ENCODE data around the gene CD99. TPM values are rescaled to one million over a fixed set of nuclear protein-coding genes. Genes with fewer than 3 reads are reported as not detected.
"Not testable (repeated sequence)": the region's sequence is repeated elsewhere in the genome, so short reads cannot be mapped to it uniquely, and the experiment has no call there.

The CD99 gene
- total and polyA plus RNA-seq, 4 donors: 49.9 to 165 (median 102) TPM

GRCh38 chrX:2673611-2674010 lies 17.5 kb upstream of the CD99 start:
- TF ChIP-seq YY1 (IDR thresholded peaks at IDR 0.05) (no peak), ZBTB33 (IDR thresholded peaks at IDR 0.05) (no peak), HNF4G (IDR thresholded peaks at IDR 0.05) (no peak), FOXA2 (IDR thresholded peaks at IDR 0.05) (no peak), JUND (IDR thresholded peaks at IDR 0.05) (no peak), RAD21 (IDR thresholded peaks at IDR 0.05) (no peak), SP1 (IDR thresholded peaks at IDR 0.05) (no peak), ATF3 (IDR thresholded peaks at IDR 0.05) (no peak), CTCF (IDR thresholded peaks at IDR 0.05; ENCODE audit: low read depth, low read length, missing input control) (no peak), REST (IDR thresholded peaks at IDR 0.05) (no peak), TAF1 (conservative IDR thresholded peaks at IDR 0.05) (no peak), MAX (IDR thresholded peaks at IDR 0.05) (no peak), EGR1 (IDR thresholded peaks at IDR 0.05; ENCODE audit: low read depth in 2 of 2) (no peak), FOXA1 (IDR thresholded peaks at IDR 0.05) (no peak), RXRA (IDR thresholded peaks at IDR 0.05) (no peak), HNF4A (conservative IDR thresholded peaks at IDR 0.05) (no peak), NR2F2 (IDR thresholded peaks at IDR 0.05) (no peak)
- H3K4me3 ChIP-seq (ENCODE audit: low read depth in 1 of 3, low read length in 3 of 3): no peak overlapping the region
- no peak for DNase-seq (ENCODE audit: low spot score)
- H3K9ac ChIP-seq (ENCODE audit: low read depth in 1 of 2, low read length in 2 of 2): no peak overlapping the region
- WGBS: 91% methylated on average over 12 of the region's 12 CpGs
- H3K4me1 ChIP-seq (ENCODE audit: control insufficient read depth in 4 of 4, insufficient read depth in 4 of 4, low read length in 3 of 4): no peaks in the 10 kb centered on the region
- H3K27me3 ChIP-seq (ENCODE audit: control insufficient read depth in 4 of 4, insufficient read depth in 4 of 4, low read length in 3 of 4): no peaks in the 10 kb centered on the region
- H3K9me3 ChIP-seq (ENCODE audit: control insufficient read depth in 4 of 4, low read length in 3 of 4): no peaks in the 10 kb centered on the region
- H3K27ac ChIP-seq (ENCODE audit: low read depth in 1 of 2, low read length in 2 of 2): no peak overlapping the region
- no peaks in the 10 kb centered on the region for H3K36me3 ChIP-seq (ENCODE audit: control insufficient read depth in 4 of 4, insufficient read depth in 3 of 4, low read depth in 1 of 4, low read length in 3 of 4)

- not testable (repeated sequence) for H3K9ac ChIP-seq (ENCODE audit: low read depth in 1 of 2, low read length in 2 of 2); H3K36me3 ChIP-seq (ENCODE audit: control insufficient read depth in 4 of 4, insufficient read depth in 3 of 4, low read depth in 1 of 4, low read length in 3 of 4); H3K9me3 ChIP-seq (ENCODE audit: control insufficient read depth in 4 of 4, low read length in 3 of 4); H3K27me3 ChIP-seq (ENCODE audit: control insufficient read depth in 4 of 4, insufficient read depth in 4 of 4, low read length in 3 of 4); H3K4me1 ChIP-seq (ENCODE audit: control insufficient read depth in 4 of 4, insufficient read depth in 4 of 4, low read length in 3 of 4); H3K27ac ChIP-seq (ENCODE audit: low read depth in 1 of 2, low read length in 2 of 2); DNase-seq (ENCODE audit: low spot score); H3K4me3 ChIP-seq (ENCODE audit: low read depth in 1 of 3, low read length in 3 of 3)
- WGBS: 92% methylated on average over 7 of the region's 7 CpGs
Measured at GRCh38 chrX:2675657-2676200, 15.4 kb upstream of the CD99 start.

Measured in liver (tissue), 9 donors.